HepG2 (cell line): ENCODE measurements around the gene TMEM200A. TPM values are rescaled to one million over a fixed set of nuclear protein-coding genes. Genes with fewer than 3 reads are reported as not detected.

ENCODE experiments used
- ATAC-seq: fragments of 200-7000 bp; cut with Tn5 transposase; 3 replicates; pipeline ENCODE4 v1.9.1; 2020; ENCODE audit warnings: mild to moderate bottlenecking, moderate library complexity
- BruUV-seq: library from RNA; stranded (reverse); fragments of 400-500 nt; replicated peaks from 2 replicates; lab custom pipeline; 2021; lab: Mats Ljungman, UMichigan
- CTCF ChIA-PET: fragments of 300-600 bp; formaldehyde crosslinking; extraction: SDS; loops from one replicate; lab custom pipeline; 2021; ENCODE audit warnings: low total read pairs, inconsistent platforms, low intra/inter-chr PET ratio; lab: Yijun Ruan, JAX
- POLR2A ChIA-PET: fragments of 350-600 bp; sonication (Branson Sonifier 250); formaldehyde crosslinking; loops from one replicate; lab custom pipeline; 2020; ENCODE audit warnings: antibody characterized with exemption, inconsistent platforms; lab: Yijun Ruan, JAX
- DNase-seq: peaks from one replicate; pipeline ENCODE4 v3.0.0-alpha.2; 2015; ENCODE audit warnings: low spot score
- FAIRE-seq: peaks from 3 replicates; lab custom pipeline; 2011; peaks lifted over from hg19 to GRCh38; lab: Jason Lieb, UNC
- H2AFZ ChIP-seq: one replicate; pipeline ENCODE4 v1.6.1; 2011; ENCODE audit warnings: low read length, inconsistent platforms
- H3K27ac ChIP-seq: fragments of 300-600 bp; 3 replicates; pipeline ENCODE4 v1.8.0; 2011; ENCODE audit warnings: mixed run types, mild to moderate bottlenecking, mixed read lengths, low read length, inconsistent platforms; ENCODE audit not compliant: insufficient read depth; ENCODE audit errors: extremely low read length
- H3K27me3 ChIP-seq, 2 experiments: fragments of 200-600 bp in 1 of 2; 2 replicates in 1 of 2; 3 replicates in 1 of 2; pipeline versions ENCODE4 v1.6.0 to v1.8.0; 2011; ENCODE audit warnings: low read length in 2 of 2, mild to moderate bottlenecking in 2 of 2, moderate library complexity in 2 of 2, inconsistent platforms in 1 of 2; ENCODE audit not compliant: insufficient read depth in 2 of 2, control insufficient read depth in 1 of 2
- H3K36me3 ChIP-seq, 2 experiments: fragments of 200-600 bp in 1 of 2; replicated peaks in 1 of 2; 2 replicates in 1 of 2; 3 replicates in 1 of 2; pipeline versions ENCODE4 v1.5.1 to v1.8.0; 2011; ENCODE audit warnings: low read length in 2 of 2, inconsistent platforms in 1 of 2; ENCODE audit not compliant: insufficient read depth in 2 of 2, control insufficient read depth in 1 of 2
- H3K4me1 ChIP-seq: 2 replicates; pipeline ENCODE4 v1.5.1; 2012; ENCODE audit warnings: low read length, inconsistent platforms; ENCODE audit not compliant: insufficient read depth
- H3K4me2 ChIP-seq: 2 replicates; pipeline ENCODE4 v1.6.0; 2011; ENCODE audit warnings: low read depth, low read length, inconsistent platforms
- H3K4me3 ChIP-seq, 3 experiments: fragments of 200-600 bp in 1 of 3; sonication (generic), shearing (Covaris generic) in 1 of 3; replicated peaks in 1 of 3; 2 replicates each; pipeline ENCODE4 v1.5.1; 2011 to 2016; ENCODE audit warnings: low read length in 3 of 3, inconsistent platforms in 2 of 3, low read depth in 2 of 3, mild to moderate bottlenecking in 2 of 3, control low read depth in 1 of 3, mixed read lengths in 1 of 3; ENCODE audit not compliant: insufficient read depth in 1 of 3
- H3K79me2 ChIP-seq: one replicate; pipeline ENCODE4 v1.6.1; 2011; ENCODE audit warnings: low read length, inconsistent platforms; ENCODE audit not compliant: insufficient read depth
- H3K9ac ChIP-seq: 2 replicates; pipeline ENCODE4 v1.6.0; 2011; ENCODE audit warnings: mild to moderate bottlenecking, low read depth, low read length, inconsistent platforms; ENCODE audit not compliant: insufficient read depth
- H3K9me3 ChIP-seq: 2 replicates; pipeline ENCODE4 v1.5.1; 2012; ENCODE audit warnings: mild to moderate bottlenecking, low read length
- H4K20me1 ChIP-seq: 2 replicates; pipeline ENCODE4 v1.6.0; 2011; ENCODE audit warnings: inconsistent platforms, mild to moderate bottlenecking, low read length, moderate library complexity; ENCODE audit not compliant: insufficient read depth
- BRF2 ChIP-seq: sonication (generic); formaldehyde crosslinking; IDR thresholded peaks from 2 replicates; pipeline ENCODE4 v1.8.1; 2022; ENCODE audit warnings: mild to moderate bottlenecking, missing genetic modification reagents
- HNF4A ChIP-seq: sonication (generic); formaldehyde crosslinking; IDR thresholded peaks from 2 replicates; pipeline ENCODE4 v1.4.0; 2020; ENCODE audit warnings: missing genetic modification reagents
- MAZ ChIP-seq, 2 experiments: sonication (generic) in 1 of 2; formaldehyde crosslinking in 1 of 2; IDR thresholded peaks; 2 replicates each; pipeline versions ENCODE4 v1.5.0 to v1.6.1; 2012 to 2020; ENCODE audit warnings: low read depth in 2 of 2, mild to moderate bottlenecking in 2 of 2, borderline replicate concordance in 1 of 2, improper control_type of control experiment in 1 of 2, low read length in 1 of 2, missing genetic modification reagents in 1 of 2, moderate library complexity in 1 of 2
- MZF1 ChIP-seq: sonication (generic); formaldehyde crosslinking; IDR thresholded peaks from 2 replicates; pipeline ENCODE4 v1.8.1; 2023; ENCODE audit warnings: mild to moderate bottlenecking, missing genetic modification reagents, borderline replicate concordance
- RAD51 ChIP-seq: fragments of 450-650 bp; IDR thresholded peaks from 2 replicates; pipeline ENCODE4 v1.6.1; 2016; ENCODE audit warnings: borderline replicate concordance
- ZNF501 ChIP-seq: sonication (generic); formaldehyde crosslinking; IDR thresholded peaks from 2 replicates; pipeline ENCODE4 v1.5.1; 2020; ENCODE audit warnings: mild to moderate bottlenecking, moderate library complexity, missing genetic modification reagents
- ZNF510 ChIP-seq: sonication (generic); formaldehyde crosslinking; IDR thresholded peaks from 2 replicates; pipeline ENCODE4 v1.4.0; 2020; ENCODE audit warnings: low read depth, mild to moderate bottlenecking, missing genetic modification reagents
- ZNF552 ChIP-seq: sonication (generic); formaldehyde crosslinking; IDR thresholded peaks from 2 replicates; pipeline ENCODE4 v1.9.0; 2022; ENCODE audit warnings: missing genetic modification reagents, mild to moderate bottlenecking, borderline replicate concordance
- WGBS: methylation state at CpG from one replicate; pipeline ENCODE4 v1.1.6; 2017; ENCODE audit warnings: low lambda C conversion rate; 5-methylcytosine and 5-hydroxymethylcytosine counted together
- in situ Hi-C: cut with HindIII; loops from 2 replicates; pipeline ENCODE4 v1.10.0; 2017; ENCODE audit warnings: low pct_unique_long_range_greater_than_20kb; ENCODE audit not compliant: extremely low pct_ligation_motif_present
- intact Hi-C: fragments of 100-400 bp; cut with micrococcal nuclease; formaldehyde crosslinking; loops from one replicate; pipeline ENCODE4 v1.10.0; 2022; ENCODE audit not compliant: unreplicated experiment
- polyA plus RNA-seq, 8 experiments: library from polyadenylated mRNA; depleted of rRNA in 3 of 8; stranded (reverse) in 7 of 8; unstranded in 1 of 8; fragments of >200 nt; fragmentation: Illumina TruSeq in 4 of 8; extraction: Trizol in 4 of 8; gene quantifications; 2 replicates each; pipeline versions ENCODE4 v1.2.1 to v1.2.3, GENCODE V29; 2011 to 2016; ENCODE audit warnings: low read depth in 4 of 8, missing spikeins in 1 of 8, mixed read lengths in 1 of 8; ENCODE audit not compliant: insufficient read depth in 1 of 8
- total RNA-seq, 5 experiments: library from RNA; depleted of rRNA; stranded (reverse); fragments of >200 nt; fragmentation: Illumina TruSeq; extraction: Trizol; gene quantifications; 2 replicates each; pipeline ENCODE4 v1.2.3, GENCODE V29; 2016; ENCODE audit warnings: low read depth in 1 of 5

Gene TMEM200A
- total and polyA plus RNA-seq, 2 of the 13 experiments (the other 11 are each of a cell fraction or from before 2014, with no cell fraction given) = 0.34 TPM; not detected in 1

GRCh38 chr6:130369831-130370230 is 4.0 kb downstream of the TMEM200A start:
- no peaks in the 10 kb centered on the region for H4K20me1 ChIP-seq
- ChIA-PET CTCF (no interaction called here), POLR2A (no interaction called here)
- no peak overlapping the region for H2AFZ ChIP-seq
- H3K27ac ChIP-seq = no peak overlapping the region
- no peaks in the 10 kb centered on the region for H3K79me2 ChIP-seq
- no TSS peak for BruUV-seq
- ATAC-seq = no peak
- no peak overlapping the region for H3K9ac ChIP-seq
- H3K9me3 ChIP-seq = no peaks in the 10 kb centered on the region
- H3K4me2 ChIP-seq = no peak overlapping the region
- H3K36me3 ChIP-seq = no peaks in the 10 kb centered on the region
- 11% methylated on average over 1 of the region's 1 CpG for WGBS
- in situ Hi-C loops = loop anchor here (10.0 kb wide), 1 partner anchor 475 kb away; no protein-coding TSS in a partner anchor
- no peak for DNase-seq
- no peak overlapping the region for H3K4me3 ChIP-seq
- H3K27me3 ChIP-seq = peaks cover 2 to 27% of the 10 kb centered on the region in 2 experiments; a peak in 4 of 5 replicates
- intact Hi-C loops = loop anchor here (5.0 kb wide), 1 partner anchor 502 kb away; no protein-coding TSS in a partner anchor
- H3K4me1 ChIP-seq = peaks cover 9% of the 10 kb centered on the region
- TF ChIP-seq RAD51 (no peak), BRF2 (CRISPR knock-in tag) (no peak), MZF1 (no peak), HNF4A (CRISPR knock-in tag) (0 out of 2 replicates have a peak, but pooled peaks have one; percentile 16), ZNF552 (CRISPR knock-in tag) (no peak), MAZ (IDR thresholded peaks at IDR 0.05; ENCODE audit: borderline replicate concordance, low read depth, low read length) (no peak), MAZ (CRISPR knock-in tag; IDR thresholded peaks at IDR 0.05; ENCODE audit: low read depth) (no peak), ZNF501 (CRISPR knock-in tag) (no peak), ZNF510 (no peak)
- FAIRE-seq = no peak
